ENCODE measurements around the gene TOGARAM2. TPM values are rescaled to one million over a fixed set of nuclear protein-coding genes. Genes with fewer than 3 reads are reported as not detected.

The TOGARAM2 gene
- total and polyA plus RNA-seq, 2 experiments from 2014 or later, result 1.8 TPM

DNA sequence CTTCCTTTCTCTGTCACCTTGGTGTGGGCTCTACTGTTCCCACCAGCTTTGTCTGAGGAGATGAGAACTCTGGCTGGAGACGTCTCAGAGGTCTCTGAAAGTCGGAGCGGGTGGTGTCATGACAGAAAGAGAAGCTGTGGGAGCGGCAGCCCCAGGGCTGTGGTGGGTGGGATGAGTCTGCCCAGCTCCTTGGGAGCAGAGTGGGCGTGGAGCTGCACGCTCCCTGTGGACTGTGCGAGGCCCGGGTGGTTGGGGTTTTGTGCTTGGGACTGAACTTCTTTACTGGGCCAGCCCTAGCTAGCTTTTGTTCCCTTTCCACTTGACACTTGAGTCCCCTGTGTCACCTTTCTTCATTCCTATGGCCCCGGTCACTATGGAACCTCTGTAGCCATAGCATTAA lies 10.4 kb downstream of the TOGARAM2 start (continued):
- no peak for TF ChIP-seq ZNF331 (CRISPR knock-in tag; IDR thresholded peaks at IDR 0.05; ENCODE audit: low read depth)
- no peak for TF ChIP-seq ZNF114 (CRISPR knock-in tag; IDR thresholded peaks at IDR 0.05)
- TF ChIP-seq, protein P1, sequence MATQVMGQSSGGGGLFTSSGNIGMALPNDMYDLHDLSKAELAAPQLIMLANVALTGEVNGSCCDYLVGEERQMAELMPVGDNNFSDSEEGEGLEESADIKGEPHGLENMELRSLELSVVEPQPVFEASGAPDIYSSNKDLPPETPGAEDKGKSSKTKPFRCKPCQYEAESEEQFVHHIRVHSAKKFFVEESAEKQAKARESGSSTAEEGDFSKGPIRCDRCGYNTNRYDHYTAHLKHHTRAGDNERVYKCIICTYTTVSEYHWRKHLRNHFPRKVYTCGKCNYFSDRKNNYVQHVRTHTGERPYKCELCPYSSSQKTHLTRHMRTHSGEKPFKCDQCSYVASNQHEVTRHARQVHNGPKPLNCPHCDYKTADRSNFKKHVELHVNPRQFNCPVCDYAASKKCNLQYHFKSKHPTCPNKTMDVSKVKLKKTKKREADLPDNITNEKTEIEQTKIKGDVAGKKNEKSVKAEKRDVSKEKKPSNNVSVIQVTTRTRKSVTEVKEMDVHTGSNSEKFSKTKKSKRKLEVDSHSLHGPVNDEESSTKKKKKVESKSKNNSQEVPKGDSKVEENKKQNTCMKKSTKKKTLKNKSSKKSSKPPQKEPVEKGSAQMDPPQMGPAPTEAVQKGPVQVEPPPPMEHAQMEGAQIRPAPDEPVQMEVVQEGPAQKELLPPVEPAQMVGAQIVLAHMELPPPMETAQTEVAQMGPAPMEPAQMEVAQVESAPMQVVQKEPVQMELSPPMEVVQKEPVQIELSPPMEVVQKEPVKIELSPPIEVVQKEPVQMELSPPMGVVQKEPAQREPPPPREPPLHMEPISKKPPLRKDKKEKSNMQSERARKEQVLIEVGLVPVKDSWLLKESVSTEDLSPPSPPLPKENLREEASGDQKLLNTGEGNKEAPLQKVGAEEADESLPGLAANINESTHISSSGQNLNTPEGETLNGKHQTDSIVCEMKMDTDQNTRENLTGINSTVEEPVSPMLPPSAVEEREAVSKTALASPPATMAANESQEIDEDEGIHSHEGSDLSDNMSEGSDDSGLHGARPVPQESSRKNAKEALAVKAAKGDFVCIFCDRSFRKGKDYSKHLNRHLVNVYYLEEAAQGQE (IDR thresholded peaks at IDR 0.05; ENCODE audit: unreplicated experiment), result no peak
- TF ChIP-seq NANOG (IDR thresholded peaks at IDR 0.05; ENCODE audit: borderline replicate concordance), result no peak
- no peak for TF ChIP-seq CREB1 (CRISPR knock-in tag; IDR thresholded peaks at IDR 0.05; ENCODE audit: low read depth)

DNA sequence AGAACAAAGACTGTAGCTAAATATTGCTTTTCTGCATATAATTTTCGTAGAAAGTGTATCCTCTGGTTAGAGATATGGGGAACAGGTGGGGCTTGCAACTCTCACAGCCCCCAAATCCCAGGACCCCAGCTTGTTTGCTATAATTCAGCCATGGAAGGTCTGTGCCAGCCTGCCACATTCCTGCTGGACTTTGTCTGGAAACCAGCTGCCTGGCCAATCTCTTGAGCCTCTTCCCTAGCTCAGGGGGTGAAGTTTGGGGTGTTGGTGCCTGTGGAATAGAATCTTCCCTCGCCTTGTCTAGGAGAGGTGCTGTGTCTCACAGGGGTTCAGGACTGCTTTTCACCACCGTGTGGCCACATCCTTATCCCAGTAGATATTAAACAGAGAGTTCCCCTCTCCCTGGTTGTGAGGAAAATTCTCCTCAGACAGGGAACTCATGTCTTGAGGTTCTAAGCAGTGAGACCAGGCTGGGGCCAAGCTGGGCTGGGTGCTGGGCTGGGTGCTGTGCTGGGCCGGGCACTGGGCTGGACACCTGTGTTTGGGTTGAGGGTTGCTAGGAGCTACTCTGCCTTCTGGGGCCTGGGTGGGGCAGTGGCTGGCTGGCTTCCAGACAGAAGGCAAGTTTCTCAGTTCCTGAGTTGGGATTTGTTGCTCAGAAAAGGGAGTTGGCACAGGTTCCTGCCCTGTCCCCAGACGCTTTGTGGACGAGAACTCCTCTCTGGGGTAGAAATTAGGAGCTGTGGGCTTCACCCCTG lies 12.3 kb downstream of the TOGARAM2 start:
- no peak for ATAC-seq
- no peak overlapping the region for H3K27ac Mint-ChIP-seq
- no peaks in the 10 kb centered on the region for H4K20me1 ChIP-seq (replicated peaks; ENCODE audit: insufficient read depth)

More for the DNA sequence above, 12.3 kb downstream of the TOGARAM2 start:
- no peaks in the 10 kb centered on the region for H3K79me2 ChIP-seq (replicated peaks; ENCODE audit: insufficient read depth)
- no peaks in the 10 kb centered on the region for H3F3A ChIP-seq (replicated peaks; ENCODE audit: low read depth)
- peaks cover 5% of the 10 kb centered on the region; the same call in 2 of the 3 replicates for H3K4me1 Mint-ChIP-seq
- H3K4me3 ChIP-seq, result no peak overlapping the region
- no peaks in the 10 kb centered on the region for H3K36me3 Mint-ChIP-seq (ENCODE audit: low read depth)
- TF ChIP-seq, protein P1 (IDR thresholded peaks at IDR 0.05; ENCODE audit: unreplicated experiment), result no peak
- TF ChIP-seq, protein P2, sequence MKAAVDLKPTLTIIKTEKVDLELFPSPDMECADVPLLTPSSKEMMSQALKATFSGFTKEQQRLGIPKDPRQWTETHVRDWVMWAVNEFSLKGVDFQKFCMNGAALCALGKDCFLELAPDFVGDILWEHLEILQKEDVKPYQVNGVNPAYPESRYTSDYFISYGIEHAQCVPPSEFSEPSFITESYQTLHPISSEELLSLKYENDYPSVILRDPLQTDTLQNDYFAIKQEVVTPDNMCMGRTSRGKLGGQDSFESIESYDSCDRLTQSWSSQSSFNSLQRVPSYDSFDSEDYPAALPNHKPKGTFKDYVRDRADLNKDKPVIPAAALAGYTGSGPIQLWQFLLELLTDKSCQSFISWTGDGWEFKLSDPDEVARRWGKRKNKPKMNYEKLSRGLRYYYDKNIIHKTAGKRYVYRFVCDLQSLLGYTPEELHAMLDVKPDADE (IDR thresholded peaks at IDR 0.05), result no peak
- TF ChIP-seq EZH2phosphoT487 (IDR thresholded peaks at IDR 0.05; ENCODE audit: unreplicated experiment) (no peak), CREB1 (CRISPR knock-in tag; IDR thresholded peaks at IDR 0.05; ENCODE audit: low read depth) (no peak), JUNB (IDR thresholded peaks at IDR 0.05; ENCODE audit: unreplicated experiment) (no peak), EZH2 (IDR thresholded peaks at IDR 0.05; ENCODE audit: low read depth, unreplicated experiment) (no peak)
- TF ChIP-seq, protein P3, sequence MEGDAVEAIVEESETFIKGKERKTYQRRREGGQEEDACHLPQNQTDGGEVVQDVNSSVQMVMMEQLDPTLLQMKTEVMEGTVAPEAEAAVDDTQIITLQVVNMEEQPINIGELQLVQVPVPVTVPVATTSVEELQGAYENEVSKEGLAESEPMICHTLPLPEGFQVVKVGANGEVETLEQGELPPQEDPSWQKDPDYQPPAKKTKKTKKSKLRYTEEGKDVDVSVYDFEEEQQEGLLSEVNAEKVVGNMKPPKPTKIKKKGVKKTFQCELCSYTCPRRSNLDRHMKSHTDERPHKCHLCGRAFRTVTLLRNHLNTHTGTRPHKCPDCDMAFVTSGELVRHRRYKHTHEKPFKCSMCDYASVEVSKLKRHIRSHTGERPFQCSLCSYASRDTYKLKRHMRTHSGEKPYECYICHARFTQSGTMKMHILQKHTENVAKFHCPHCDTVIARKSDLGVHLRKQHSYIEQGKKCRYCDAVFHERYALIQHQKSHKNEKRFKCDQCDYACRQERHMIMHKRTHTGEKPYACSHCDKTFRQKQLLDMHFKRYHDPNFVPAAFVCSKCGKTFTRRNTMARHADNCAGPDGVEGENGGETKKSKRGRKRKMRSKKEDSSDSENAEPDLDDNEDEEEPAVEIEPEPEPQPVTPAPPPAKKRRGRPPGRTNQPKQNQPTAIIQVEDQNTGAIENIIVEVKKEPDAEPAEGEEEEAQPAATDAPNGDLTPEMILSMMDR (conservative IDR thresholded peaks at IDR 0.05; ENCODE audit: low read depth in 2 of 2), result no peak
- H3K36me3 ChIP-seq (ENCODE audit: insufficient read depth), result no peaks in the 10 kb centered on the region
- no peaks in the 10 kb centered on the region for H3K9me2 ChIP-seq (ENCODE audit: insufficient read depth)
- no peak overlapping the region for H2AFZ ChIP-seq
- H3K4me3 Mint-ChIP-seq, result no peak overlapping the region
- H3K27me3 ChIP-seq (ENCODE audit: insufficient read depth), result no peaks in the 10 kb centered on the region
- H3K27ac ChIP-seq (ENCODE audit: low read depth), result no peak overlapping the region
- H3K27me3 Mint-ChIP-seq (ENCODE audit: insufficient read depth, low read depth, poor library complexity), result peaks cover 7% of the 10 kb centered on the region
- no peak for DNase-seq (ENCODE audit: low spot score)
- no peaks in the 10 kb centered on the region; the same call in 2 of the 3 replicates for H3K9me3 Mint-ChIP-seq
- H3K4me2 ChIP-seq, result no peak overlapping the region
- no peaks in the 10 kb centered on the region; the same call in 1 of the 2 replicates for H3K4me1 ChIP-seq (ENCODE audit: insufficient read depth)

Data from GM23338 (cell line).